ENCODE results near the gene RCBTB2. TPM values are rescaled to one million over a fixed set of nuclear protein-coding genes. Genes with fewer than 3 reads are reported as not detected.
A peak's percentile ranks its signal among the peaks of the same experiment; 100 is the strongest.

Gene RCBTB2
- total and polyA plus RNA-seq, 2 experiments from 2014 or later, result 8.0 to 9.1 TPM

DNA sequence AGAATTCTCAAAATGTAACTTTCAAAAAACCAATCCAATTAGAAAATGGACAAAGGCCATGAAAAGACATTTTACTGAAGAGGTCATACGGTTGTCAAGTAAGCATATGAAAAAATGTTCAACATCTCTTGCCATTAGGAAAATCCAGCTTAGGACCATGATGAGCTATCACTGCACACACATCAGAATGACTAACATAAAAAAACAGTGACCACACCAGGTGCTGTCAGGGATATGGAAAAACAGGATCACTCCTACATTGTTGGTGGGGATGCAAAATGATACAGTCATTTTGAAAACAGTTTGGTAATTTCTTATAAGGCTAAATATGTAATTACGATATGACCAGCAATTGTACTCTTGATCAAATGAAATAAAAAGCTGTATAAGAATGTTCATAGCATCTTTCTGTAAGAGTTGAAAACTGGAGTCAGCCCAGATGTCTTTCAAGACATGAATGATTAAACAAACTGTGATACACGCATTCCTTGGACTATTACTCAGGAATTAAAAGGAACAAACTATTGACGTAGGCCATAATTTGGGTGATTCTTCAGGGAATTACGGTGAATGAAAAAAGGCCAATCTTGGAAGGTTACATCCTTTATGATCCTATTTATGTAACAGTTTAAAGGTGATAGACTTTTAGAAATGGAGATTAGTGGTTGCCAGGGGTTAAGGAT is 26.9 kb upstream of the RCBTB2 start:
- TF ChIP-seq EZH2phosphoT487 (IDR thresholded peaks at IDR 0.05; ENCODE audit: insufficient read depth, low read depth) (no peak), EZH2 (IDR thresholded peaks at IDR 0.05; ENCODE audit: insufficient read depth, poor library complexity, severe bottlenecking) (no peak)
- peak; percentile 70 for DNase-seq
- Histone ChIP-seq H4K20me1 (ENCODE audit: insufficient read depth) (no peaks in the 10 kb centered on the region), H3K4me3 (no peak overlapping the region), H3K4me2 (ENCODE audit: unreplicated experiment) (no peak overlapping the region), H3K9me2 (ENCODE audit: insufficient read depth) (peaks cover 5% of the 10 kb centered on the region; the same call in 1 of the 2 replicates), H3K79me2 (ENCODE audit: insufficient read depth) (no peaks in the 10 kb centered on the region), H2AFZ (no peak overlapping the region), H3K4me1 (ENCODE audit: insufficient read depth) (peaks cover 7% of the 10 kb centered on the region; the same call in 1 of the 2 replicates), H3K9ac (no peak overlapping the region), H3F3A (ENCODE audit: insufficient read depth) (peaks cover 11% of the 10 kb centered on the region), H3K36me3 (ENCODE audit: low read depth) (no peaks in the 10 kb centered on the region), H3K27ac (no peak overlapping the region), H3K27me3 (replicated peaks; ENCODE audit: insufficient read depth) (no peaks in the 10 kb centered on the region), H3K9me3 (ENCODE audit: low read depth) (no peaks in the 10 kb centered on the region)
- 36 to 38% methylated on average over 5 of the region's 5 CpGs for WGBS, 2 experiments (ENCODE audit: low coverage in 1 of 2, low lambda C conversion rate in 2 of 2, missing lambda C conversion rate in 2 of 2)
- in situ Hi-C loops (cut with MboI), result no loop called here

DNA sequence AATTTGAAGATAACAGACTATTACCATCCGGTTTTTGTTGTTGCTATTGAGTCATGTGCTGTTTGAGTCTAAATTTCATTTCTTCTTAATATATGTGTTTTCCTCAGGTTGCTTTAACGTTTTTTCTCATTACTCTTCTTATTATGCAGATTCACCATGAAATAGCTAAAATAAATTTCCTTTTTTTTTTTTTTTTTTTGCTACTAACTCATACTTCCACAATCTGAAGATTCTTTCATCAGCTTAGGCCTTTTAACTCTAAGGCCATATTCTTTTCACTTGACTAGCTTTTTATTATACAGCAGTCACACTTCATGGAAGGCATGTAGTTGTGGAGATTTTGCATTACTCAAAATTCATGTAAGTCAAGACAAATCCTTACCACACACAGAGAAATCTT is 23.9 kb upstream of the RCBTB2 start:
- in situ Hi-C loops (cut with MboI), result no loop called here
- peaks cover 5% of the 10 kb centered on the region; the same call in 1 of the 2 replicates for H3K9me2 ChIP-seq (ENCODE audit: insufficient read depth)
- H3K79me2 ChIP-seq (ENCODE audit: insufficient read depth), result no peaks in the 10 kb centered on the region
- no peaks in the 10 kb centered on the region for H3K27me3 ChIP-seq (replicated peaks; ENCODE audit: insufficient read depth)
- no peak overlapping the region for H3K4me2 ChIP-seq (ENCODE audit: unreplicated experiment)
- H2AFZ ChIP-seq, result no peak overlapping the region
- DNase-seq, result no peak
- no peaks in the 10 kb centered on the region for H3K9me3 ChIP-seq (ENCODE audit: low read depth)
- H3F3A ChIP-seq (ENCODE audit: insufficient read depth), result peaks cover 11% of the 10 kb centered on the region
- peaks cover 7% of the 10 kb centered on the region; the same call in 1 of the 2 replicates for H3K4me1 ChIP-seq (ENCODE audit: insufficient read depth)
- H3K9ac ChIP-seq, result no peak overlapping the region
- H4K20me1 ChIP-seq (ENCODE audit: insufficient read depth), result no peaks in the 10 kb centered on the region
- H3K4me3 ChIP-seq, result no peak overlapping the region
- H3K27ac ChIP-seq, result no peak overlapping the region
- TF ChIP-seq EZH2phosphoT487 (IDR thresholded peaks at IDR 0.05; ENCODE audit: insufficient read depth, low read depth) (no peak), EZH2 (IDR thresholded peaks at IDR 0.05; ENCODE audit: insufficient read depth, poor library complexity, severe bottlenecking) (no peak)
- 34 to 60% methylated on average over 2 of the region's 2 CpGs for WGBS, 2 experiments (ENCODE audit: low coverage in 1 of 2, low lambda C conversion rate in 2 of 2, missing lambda C conversion rate in 2 of 2)
- no peaks in the 10 kb centered on the region for H3K36me3 ChIP-seq (ENCODE audit: low read depth)

DNA sequence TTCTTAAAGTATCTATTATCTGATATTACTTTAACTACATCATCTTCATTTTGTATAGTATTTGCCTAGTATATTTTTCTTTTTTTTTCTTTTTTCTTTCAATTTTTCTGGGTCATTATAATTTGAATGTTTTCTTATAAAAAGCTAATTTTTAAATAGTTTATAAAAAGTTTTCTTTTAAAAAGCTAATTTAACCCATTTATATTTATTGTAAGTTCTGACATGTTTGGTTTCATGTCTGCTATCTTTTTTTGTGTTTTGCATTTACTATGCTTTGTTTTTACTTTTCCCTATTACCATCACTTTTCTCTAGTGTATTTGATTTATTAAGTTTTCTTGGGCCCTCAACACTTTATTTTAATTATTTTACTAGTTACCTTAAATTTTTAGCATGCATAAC is 22.6 kb upstream of the RCBTB2 start:
- Histone ChIP-seq H3K9me2 (ENCODE audit: insufficient read depth) (peaks cover 5% of the 10 kb centered on the region; the same call in 1 of the 2 replicates), H3K4me3 (no peak overlapping the region), H3K4me1 (ENCODE audit: insufficient read depth) (peaks cover 7% of the 10 kb centered on the region; the same call in 1 of the 2 replicates), H3K27ac (no peak overlapping the region), H3K9ac (no peak overlapping the region), H3K9me3 (ENCODE audit: low read depth) (no peaks in the 10 kb centered on the region), H4K20me1 (ENCODE audit: insufficient read depth) (no peaks in the 10 kb centered on the region), H3F3A (ENCODE audit: insufficient read depth) (peaks cover 11% of the 10 kb centered on the region), H3K36me3 (ENCODE audit: low read depth) (no peaks in the 10 kb centered on the region), H3K27me3 (replicated peaks; ENCODE audit: insufficient read depth) (no peaks in the 10 kb centered on the region), H2AFZ (no peak overlapping the region), H3K79me2 (ENCODE audit: insufficient read depth) (no peaks in the 10 kb centered on the region), H3K4me2 (ENCODE audit: unreplicated experiment) (no peak overlapping the region)
- in situ Hi-C loops (cut with MboI), result no loop called here
- no peak for DNase-seq
- TF ChIP-seq EZH2 (IDR thresholded peaks at IDR 0.05; ENCODE audit: insufficient read depth, poor library complexity, severe bottlenecking) (no peak), EZH2phosphoT487 (IDR thresholded peaks at IDR 0.05; ENCODE audit: insufficient read depth, low read depth) (no peak)

DNA sequence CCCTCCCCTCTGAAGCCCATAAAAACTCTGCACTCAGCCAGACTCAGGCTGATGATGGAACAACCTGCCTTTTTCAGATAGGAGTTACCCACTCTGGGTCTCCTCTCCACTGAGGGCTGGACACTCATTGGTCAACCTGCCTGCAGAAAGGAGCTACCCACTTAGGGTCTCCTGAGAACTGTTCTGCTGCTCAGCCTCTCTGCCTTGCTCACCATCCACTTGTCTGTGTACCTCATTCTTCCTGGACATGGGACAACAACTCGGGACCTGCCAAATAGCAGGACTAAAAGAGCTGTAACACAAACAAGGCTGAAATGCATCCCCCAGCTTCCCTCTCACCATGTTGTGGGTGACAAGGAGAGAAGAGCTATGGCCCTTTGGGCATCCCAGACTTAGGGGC is 18.4 kb upstream of the RCBTB2 start:
- Histone ChIP-seq H3K36me3 (ENCODE audit: low read depth) (no peaks in the 10 kb centered on the region), H3K27me3 (replicated peaks; ENCODE audit: insufficient read depth) (no peaks in the 10 kb centered on the region), H3K9me2 (ENCODE audit: insufficient read depth) (no peaks in the 10 kb centered on the region), H3K9me3 (ENCODE audit: low read depth) (no peaks in the 10 kb centered on the region), H3K4me3 (no peak overlapping the region), H3K27ac (no peak overlapping the region), H4K20me1 (ENCODE audit: insufficient read depth) (no peaks in the 10 kb centered on the region), H3K9ac (no peak overlapping the region), H3K4me2 (ENCODE audit: unreplicated experiment) (no peak overlapping the region), H3K79me2 (ENCODE audit: insufficient read depth) (no peaks in the 10 kb centered on the region), H2AFZ (no peak overlapping the region), H3K4me1 (ENCODE audit: insufficient read depth) (no peaks in the 10 kb centered on the region), H3F3A (ENCODE audit: insufficient read depth) (no peaks in the 10 kb centered on the region)
- in situ Hi-C loops (cut with MboI), result no loop called here
- no peak for DNase-seq
- 46 to 65% methylated on average over 1 of the region's 1 CpG for WGBS, 2 experiments (ENCODE audit: low coverage in 1 of 2, low lambda C conversion rate in 2 of 2, missing lambda C conversion rate in 2 of 2)
- TF ChIP-seq EZH2phosphoT487 (IDR thresholded peaks at IDR 0.05; ENCODE audit: insufficient read depth, low read depth) (no peak), EZH2 (IDR thresholded peaks at IDR 0.05; ENCODE audit: insufficient read depth, poor library complexity, severe bottlenecking) (no peak)

All from GM23248 (cell line).